Effector memory CD4-positive, alpha-beta T cell (primary cell): ENCODE data around the gene KLK4.

Experiments
- DNase-seq, 3 donors: peaks; one replicate each; pipeline ENCODE4 v3.0.0-alpha.2; 2020
- H3K27ac ChIP-seq: 2 replicates; pipeline ENCODE4 v1.7.0; 2013; ENCODE audit warnings: mild to moderate bottlenecking, low read length, moderate library complexity; ENCODE audit not compliant: insufficient read depth, poor library complexity, severe bottlenecking
- H3K27me3 ChIP-seq: replicated peaks from 2 replicates; pipeline ENCODE4 v1.7.0; 2013; ENCODE audit warnings: mild to moderate bottlenecking, low read length; ENCODE audit not compliant: insufficient read depth, control insufficient read depth, poor library complexity, severe bottlenecking
- H3K36me3 ChIP-seq: 2 replicates; pipeline ENCODE4 v1.7.0; 2013; ENCODE audit warnings: mild to moderate bottlenecking, low read length, moderate library complexity; ENCODE audit not compliant: control insufficient read depth, insufficient read depth
- H3K4me1 ChIP-seq: 2 replicates; pipeline ENCODE4 v1.7.0; 2013; ENCODE audit warnings: low read length, mild to moderate bottlenecking; ENCODE audit not compliant: control insufficient read depth, insufficient read depth, poor library complexity, severe bottlenecking
- H3K4me3 ChIP-seq: 2 replicates; pipeline ENCODE4 v1.7.0; 2013; ENCODE audit warnings: low read length, low read depth, mild to moderate bottlenecking; ENCODE audit not compliant: insufficient read depth, poor library complexity, severe bottlenecking
- H3K9me3 ChIP-seq: 2 replicates; pipeline ENCODE4 v1.7.0; 2013; ENCODE audit warnings: mild to moderate bottlenecking, low read length, moderate library complexity; ENCODE audit not compliant: control insufficient read depth

Gene KLK4

DNA sequence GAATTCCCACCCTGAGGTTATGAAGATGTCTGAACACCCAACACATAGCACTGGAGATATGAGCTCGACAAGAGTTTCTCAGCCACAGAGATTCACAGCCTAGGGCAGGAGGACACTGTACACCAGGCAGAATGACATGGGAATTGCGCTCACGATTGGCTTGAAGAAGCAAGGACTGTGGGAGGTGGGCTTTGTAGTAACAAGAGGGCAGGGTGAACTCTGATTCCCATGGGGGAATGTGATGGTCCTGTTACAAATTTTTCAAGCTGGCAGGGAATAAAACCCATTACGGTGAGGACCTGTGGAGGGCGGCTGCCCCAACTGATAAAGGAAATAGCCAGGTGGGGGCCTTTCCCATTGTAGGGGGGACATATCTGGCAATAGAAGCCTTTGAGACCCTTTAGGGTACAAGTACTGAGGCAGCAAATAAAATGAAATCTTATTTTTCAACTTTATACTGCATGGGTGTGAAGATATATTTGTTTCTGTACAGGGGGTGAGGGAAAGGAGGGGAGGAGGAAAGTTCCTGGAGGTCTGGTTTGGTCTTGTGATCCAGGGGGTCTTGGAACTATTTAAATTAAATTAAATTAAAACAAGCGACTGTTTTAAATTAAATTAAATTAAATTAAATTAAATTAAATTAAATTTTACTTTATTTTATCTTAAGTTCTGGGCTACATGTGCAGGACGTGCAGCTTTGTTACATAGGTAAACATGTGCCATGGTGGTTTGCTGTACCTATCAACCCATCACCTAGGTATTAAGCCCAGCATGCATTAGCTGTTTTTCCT, 49.5 kb downstream of the KLK4 start:
- no peak for DNase-seq
- Histone ChIP-seq H3K27me3 (no peaks in the 10 kb centered on the region), H3K36me3 (no peaks in the 10 kb centered on the region), H3K9me3 (no peaks in the 10 kb centered on the region), H3K4me1 (no peaks in the 10 kb centered on the region), H3K27ac (no peak overlapping the region), H3K4me3 (no peak overlapping the region)

DNA sequence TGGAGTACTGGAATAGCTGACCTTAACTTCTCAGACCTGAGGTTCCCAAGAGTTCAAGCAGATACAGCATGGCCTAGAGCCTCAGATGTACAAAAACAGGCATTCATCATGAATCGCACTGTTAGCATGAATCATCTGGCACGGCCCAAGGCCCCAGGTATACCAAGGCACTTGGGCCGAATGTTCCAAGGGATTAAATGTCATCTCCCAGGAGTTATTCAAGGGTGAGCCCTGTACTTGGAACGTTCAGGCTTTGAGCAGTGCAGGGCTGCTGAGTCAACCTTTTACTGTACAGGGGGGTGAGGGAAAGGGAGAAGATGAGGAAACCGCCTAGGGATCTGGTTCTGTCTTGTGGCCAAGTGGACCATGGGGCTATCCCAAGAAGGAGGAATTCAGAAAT, 50.2 kb downstream of the KLK4 start:
- H3K27ac ChIP-seq, result no peak overlapping the region
- H3K36me3 ChIP-seq, result no peaks in the 10 kb centered on the region
- no peaks in the 10 kb centered on the region for H3K4me1 ChIP-seq

DNA sequence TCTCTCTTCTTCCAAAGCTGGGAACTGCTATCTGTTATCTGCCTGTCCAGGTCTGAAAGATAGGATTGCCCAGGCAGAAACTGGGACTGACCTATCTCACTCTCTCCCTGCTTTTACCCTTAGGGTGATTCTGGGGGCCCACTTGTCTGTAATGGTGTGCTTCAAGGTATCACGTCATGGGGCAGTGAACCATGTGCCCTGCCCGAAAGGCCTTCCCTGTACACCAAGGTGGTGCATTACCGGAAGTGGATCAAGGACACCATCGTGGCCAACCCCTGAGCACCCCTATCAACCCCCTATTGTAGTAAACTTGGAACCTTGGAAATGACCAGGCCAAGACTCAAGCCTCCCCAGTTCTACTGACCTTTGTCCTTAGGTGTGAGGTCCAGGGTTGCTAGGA, 51.3 kb downstream of the KLK4 start:
- Histone ChIP-seq H3K9me3 (no peaks in the 10 kb centered on the region), H3K36me3 (no peaks in the 10 kb centered on the region), H3K27ac (no peak overlapping the region), H3K27me3 (no peaks in the 10 kb centered on the region), H3K4me1 (no peaks in the 10 kb centered on the region), H3K4me3 (no peak overlapping the region)
- DNase-seq, result no peak

More for the DNA sequence above, 50.2 kb downstream of the KLK4 start:
- no peak overlapping the region for H3K4me3 ChIP-seq
- DNase-seq, result no peak
- no peaks in the 10 kb centered on the region for H3K9me3 ChIP-seq
- no peaks in the 10 kb centered on the region for H3K27me3 ChIP-seq

DNA sequence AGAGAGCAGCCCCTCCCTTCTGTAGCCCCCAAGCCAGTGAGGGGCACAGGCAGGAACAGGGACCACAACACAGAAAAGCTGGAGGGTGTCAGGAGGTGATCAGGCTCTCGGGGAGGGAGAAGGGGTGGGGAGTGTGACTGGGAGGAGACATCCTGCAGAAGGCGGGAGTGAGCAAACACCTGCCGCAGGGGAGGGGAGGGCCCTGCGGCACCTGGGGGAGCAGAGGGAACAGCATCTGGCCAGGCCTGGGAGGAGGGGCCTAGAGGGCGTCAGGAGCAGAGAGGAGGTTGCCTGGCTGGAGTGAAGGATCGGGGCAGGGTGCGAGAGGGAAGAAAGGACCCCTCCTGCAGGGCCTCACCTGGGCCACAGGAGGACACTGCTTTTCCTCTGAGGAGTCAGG, 52.3 kb downstream of the KLK4 start:
- H3K27me3 ChIP-seq, result no peaks in the 10 kb centered on the region

DNA sequence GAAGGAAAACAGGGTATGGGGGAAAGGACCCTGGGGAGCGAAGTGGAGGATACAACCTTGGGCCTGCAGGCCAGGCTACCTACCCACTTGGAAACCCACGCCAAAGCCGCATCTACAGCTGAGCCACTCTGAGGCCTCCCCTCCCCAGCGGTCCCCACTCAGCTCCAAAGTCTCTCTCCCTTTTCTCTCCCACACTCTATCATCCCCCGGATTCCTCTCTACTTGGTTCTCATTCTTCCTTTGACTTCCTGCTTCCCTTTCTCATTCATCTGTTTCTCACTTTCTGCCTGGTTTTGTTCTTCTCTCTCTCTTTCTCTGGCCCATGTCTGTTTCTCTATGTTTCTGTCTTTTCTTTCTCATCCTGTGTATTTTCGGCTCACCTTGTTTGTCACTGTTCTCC, 53.8 kb downstream of the KLK4 start:
- H3K4me3 ChIP-seq, result no peak overlapping the region
- DNase-seq, result no peak
- H3K4me1 ChIP-seq, result no peaks in the 10 kb centered on the region
- no peak overlapping the region for H3K27ac ChIP-seq
- H3K27me3 ChIP-seq, result no peaks in the 10 kb centered on the region
- H3K9me3 ChIP-seq, result no peaks in the 10 kb centered on the region
- H3K36me3 ChIP-seq, result no peaks in the 10 kb centered on the region

More for the DNA sequence above, 52.3 kb downstream of the KLK4 start:
- Histone ChIP-seq H3K4me3 (no peak overlapping the region), H3K27ac (no peak overlapping the region), H3K4me1 (no peaks in the 10 kb centered on the region), H3K9me3 (no peaks in the 10 kb centered on the region), H3K36me3 (no peaks in the 10 kb centered on the region)
- no peak for DNase-seq
